ENCODE results near the gene DMD.

DMD gene

GRCh38 chrX:31320740-31321139, 1890.6 kb downstream of the DMD start:
- FAIRE-seq (no peak), DNase-seq (ENCODE audit: insufficient read length, low spot score) (no peak)
- TF ChIP-seq CTCF (IDR thresholded peaks at IDR 0.05; ENCODE audit: insufficient read depth, missing control alignments), result no peak

GRCh38 chrX:31319586-31319985, 1891.8 kb downstream of the DMD start:
- FAIRE-seq (no peak), DNase-seq (ENCODE audit: insufficient read length, low spot score) (no peak)
- no peak for TF ChIP-seq CTCF (IDR thresholded peaks at IDR 0.05; ENCODE audit: insufficient read depth, missing control alignments)

- DNase-seq (ENCODE audit: insufficient read length, low spot score) (no peak), FAIRE-seq (no peak)
- no peak for TF ChIP-seq CTCF (IDR thresholded peaks at IDR 0.05; ENCODE audit: insufficient read depth, missing control alignments)
Measured at GRCh38 chrX:31318866-31319265, 1892.5 kb downstream of the DMD start.

GRCh38 chrX:31316340-31316991, 1894.9 kb downstream of the DMD start:
- DNase-seq (ENCODE audit: insufficient read length, low spot score), result no peak
- FAIRE-seq, result no peak

GRCh38 chrX:31314921-31315320, 1896.4 kb downstream of the DMD start:
- no peak for FAIRE-seq

More at GRCh38 chrX:31316340-31316991, 1894.9 kb downstream of the DMD start:
- no peak for TF ChIP-seq CTCF (IDR thresholded peaks at IDR 0.05; ENCODE audit: insufficient read depth, missing control alignments)

GRCh38 chrX:31307952-31308351, 1903.4 kb downstream of the DMD start:
- no peak for TF ChIP-seq CTCF (IDR thresholded peaks at IDR 0.05; ENCODE audit: insufficient read depth, missing control alignments)
- no peak for FAIRE-seq

More at GRCh38 chrX:31314921-31315320, 1896.4 kb downstream of the DMD start:
- DNase-seq (ENCODE audit: insufficient read length, low spot score), result no peak
- TF ChIP-seq CTCF (IDR thresholded peaks at IDR 0.05; ENCODE audit: insufficient read depth, missing control alignments), result no peak

GRCh38 chrX:31302573-31303075, 1908.7 kb downstream of the DMD start:
- TF ChIP-seq CTCF (IDR thresholded peaks at IDR 0.05; ENCODE audit: insufficient read depth, missing control alignments), result no peak
- no peak for FAIRE-seq
- no peak for DNase-seq (ENCODE audit: insufficient read length, low spot score)

More at GRCh38 chrX:31307952-31308351, 1903.4 kb downstream of the DMD start:
- DNase-seq (ENCODE audit: insufficient read length, low spot score), result no peak

Measured in D721Med (cell line).